IMR-90 (cell line): ENCODE results near the gene POLD4.

ENCODE experiments used
- BHLHE40 ChIP-seq: fragments of 150-350 bp; IDR thresholded peaks from 2 replicates; pipeline ENCODE4 v1.6.1; 2016; ENCODE audit warnings: mild to moderate bottlenecking, low read depth, low read length
- ELK1 ChIP-seq: fragments of 150-350 bp; IDR thresholded peaks from 2 replicates; pipeline ENCODE4 v1.6.1; 2016; ENCODE audit warnings: low read depth, mild to moderate bottlenecking, low read length, moderate library complexity, borderline replicate concordance
- FOS ChIP-seq: fragments of 150-350 bp; IDR thresholded peaks from 2 replicates; pipeline ENCODE4 v1.6.1; 2016; ENCODE audit warnings: low read depth, low read length
- MAZ ChIP-seq: IDR thresholded peaks from 2 replicates; pipeline ENCODE4 v1.6.1; 2012; ENCODE audit warnings: low read depth, mild to moderate bottlenecking, low read length, improper control_type of control experiment, moderate library complexity, borderline replicate concordance
- MXI1 ChIP-seq: IDR thresholded peaks from 2 replicates; pipeline ENCODE4 v1.6.1; 2012; ENCODE audit warnings: low read depth, mild to moderate bottlenecking, low read length, moderate library complexity, borderline replicate concordance
- POLR2A ChIP-seq: IDR thresholded peaks from 2 replicates; pipeline ENCODE4 v1.6.1; 2012; ENCODE audit warnings: mild to moderate bottlenecking, low read depth, low read length
- RAD21 ChIP-seq: IDR thresholded peaks from 2 replicates; pipeline ENCODE4 v1.6.1; 2012; ENCODE audit warnings: low read length, improper control_type of control experiment
- RFX5 ChIP-seq: IDR thresholded peaks from 2 replicates; pipeline ENCODE4 v1.8.0; 2012; ENCODE audit warnings: low read depth, mild to moderate bottlenecking, low read length, moderate library complexity
- SMC3 ChIP-seq: fragments of 150-350 bp; IDR thresholded peaks from 2 replicates; pipeline ENCODE4 v1.6.1; 2016; ENCODE audit warnings: low read depth, mild to moderate bottlenecking, antibody characterized with exemption, low read length, moderate library complexity
- TF ChIP-seq, protein P1 (sequence below): conservative IDR thresholded peaks from 2 replicates; pipeline ENCODE4 v1.5.1; 2012; ENCODE audit warnings: mild to moderate bottlenecking, low read depth, low read length, improper control_type of control experiment
- TF ChIP-seq, protein P2 (sequence below): fragments of 150-350 bp; IDR thresholded peaks from 2 replicates; pipeline ENCODE4 v1.6.1; 2017; ENCODE audit warnings: mild to moderate bottlenecking, antibody characterized with exemption, low read length, low read depth

DNA sequence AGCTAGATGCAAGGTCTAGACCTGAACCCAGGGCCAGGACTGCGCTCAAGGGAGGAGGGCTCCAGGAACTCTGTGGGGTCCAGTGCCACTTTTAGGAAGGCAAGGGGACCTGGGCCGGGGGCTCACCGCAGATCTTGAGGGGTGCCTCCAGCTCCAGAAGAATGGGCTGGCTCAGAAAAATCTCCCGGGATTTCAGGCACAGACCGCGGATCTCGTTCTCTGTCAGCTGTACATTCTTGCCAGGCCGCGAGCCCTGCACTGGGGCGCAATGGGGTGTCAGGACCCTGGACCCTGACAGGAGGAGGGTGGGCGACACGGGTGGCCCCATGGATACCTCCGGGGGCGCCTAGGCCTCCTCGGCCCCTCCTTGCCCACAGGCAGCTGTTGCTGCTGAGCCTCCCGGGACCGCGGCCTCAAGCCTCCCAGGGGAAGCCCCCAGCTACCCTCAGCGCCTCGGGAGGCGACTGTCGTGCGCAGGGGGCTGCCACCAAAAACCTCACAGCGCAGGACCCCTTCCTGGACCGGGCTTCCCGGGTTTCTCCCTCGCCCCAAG lies 47.7 kb upstream of the POLD4 start:
- TF ChIP-seq RFX5 (no peak), SMC3 (no peak), MXI1 (no peak), RAD21 (no peak), POLR2A (no peak), MAZ (no peak), ELK1 (no peak), BHLHE40 (no peak), FOS (no peak)
- TF ChIP-seq, protein P1, sequence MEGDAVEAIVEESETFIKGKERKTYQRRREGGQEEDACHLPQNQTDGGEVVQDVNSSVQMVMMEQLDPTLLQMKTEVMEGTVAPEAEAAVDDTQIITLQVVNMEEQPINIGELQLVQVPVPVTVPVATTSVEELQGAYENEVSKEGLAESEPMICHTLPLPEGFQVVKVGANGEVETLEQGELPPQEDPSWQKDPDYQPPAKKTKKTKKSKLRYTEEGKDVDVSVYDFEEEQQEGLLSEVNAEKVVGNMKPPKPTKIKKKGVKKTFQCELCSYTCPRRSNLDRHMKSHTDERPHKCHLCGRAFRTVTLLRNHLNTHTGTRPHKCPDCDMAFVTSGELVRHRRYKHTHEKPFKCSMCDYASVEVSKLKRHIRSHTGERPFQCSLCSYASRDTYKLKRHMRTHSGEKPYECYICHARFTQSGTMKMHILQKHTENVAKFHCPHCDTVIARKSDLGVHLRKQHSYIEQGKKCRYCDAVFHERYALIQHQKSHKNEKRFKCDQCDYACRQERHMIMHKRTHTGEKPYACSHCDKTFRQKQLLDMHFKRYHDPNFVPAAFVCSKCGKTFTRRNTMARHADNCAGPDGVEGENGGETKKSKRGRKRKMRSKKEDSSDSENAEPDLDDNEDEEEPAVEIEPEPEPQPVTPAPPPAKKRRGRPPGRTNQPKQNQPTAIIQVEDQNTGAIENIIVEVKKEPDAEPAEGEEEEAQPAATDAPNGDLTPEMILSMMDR: no peak
- TF ChIP-seq, protein P2, sequence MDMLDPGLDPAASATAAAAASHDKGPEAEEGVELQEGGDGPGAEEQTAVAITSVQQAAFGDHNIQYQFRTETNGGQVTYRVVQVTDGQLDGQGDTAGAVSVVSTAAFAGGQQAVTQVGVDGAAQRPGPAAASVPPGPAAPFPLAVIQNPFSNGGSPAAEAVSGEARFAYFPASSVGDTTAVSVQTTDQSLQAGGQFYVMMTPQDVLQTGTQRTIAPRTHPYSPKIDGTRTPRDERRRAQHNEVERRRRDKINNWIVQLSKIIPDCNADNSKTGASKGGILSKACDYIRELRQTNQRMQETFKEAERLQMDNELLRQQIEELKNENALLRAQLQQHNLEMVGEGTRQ: no peak
